ENCODE data around the gene KRT6B.
"Not testable (repeated sequence)": the region's sequence is repeated elsewhere in the genome, so short reads cannot be mapped to it uniquely, and the experiment has no call there.

The KRT6B gene

DNA sequence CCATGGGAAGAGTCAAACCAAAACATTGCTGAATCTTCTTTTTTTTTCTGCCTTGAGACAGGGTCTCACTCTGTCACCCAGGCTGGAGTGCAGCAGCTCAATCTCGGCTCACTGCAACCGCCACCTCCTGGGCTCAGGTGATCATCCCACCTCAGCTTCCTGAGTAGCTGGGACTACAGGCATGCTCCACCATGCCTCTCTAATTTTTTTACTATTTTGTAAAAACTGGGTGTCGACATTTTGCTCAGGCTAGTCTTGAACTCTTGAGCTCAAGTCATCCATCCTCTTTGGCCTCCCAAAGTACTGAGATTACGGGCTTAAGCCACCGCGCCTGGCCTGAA is 16.3 kb downstream of the KRT6B start:
- no peak for DNase-seq

DNA sequence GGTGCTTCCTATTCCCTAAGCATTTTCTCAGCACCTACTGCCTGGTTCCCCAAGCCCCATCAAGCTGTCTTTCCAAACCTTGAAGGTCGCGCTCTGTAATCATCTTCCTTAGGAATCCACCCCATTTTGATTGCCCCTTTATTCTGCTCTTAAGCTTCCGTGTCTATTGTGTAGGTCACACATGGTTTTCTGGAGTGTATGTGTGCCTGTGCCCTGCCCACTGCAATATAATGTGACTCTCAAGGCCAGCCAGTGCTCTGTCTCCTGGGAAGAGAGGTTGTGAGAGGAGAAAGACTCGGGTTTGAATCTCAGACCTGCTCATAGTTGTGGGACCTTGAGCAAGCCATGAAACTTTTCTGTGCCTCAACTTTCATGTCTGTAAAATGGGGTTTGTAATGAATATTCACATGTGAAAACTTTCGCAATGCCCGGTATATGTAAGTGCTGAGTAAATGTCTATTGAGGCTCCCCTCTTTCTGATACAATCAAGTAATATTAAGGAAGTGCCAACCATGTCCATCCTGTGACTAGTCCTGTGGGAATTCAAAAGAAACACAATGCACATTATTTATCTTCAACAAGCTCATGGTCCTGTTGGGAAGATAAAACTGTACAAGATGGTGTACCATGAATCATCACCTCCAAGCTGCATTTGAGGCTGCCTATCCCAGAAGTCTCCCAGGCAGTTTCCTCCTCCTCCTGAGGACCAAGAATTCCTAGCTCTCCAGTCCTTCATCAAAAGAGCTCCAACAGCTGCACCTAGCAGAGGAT is 17.0 kb downstream of the KRT6B start:
- no peak for DNase-seq

DNA sequence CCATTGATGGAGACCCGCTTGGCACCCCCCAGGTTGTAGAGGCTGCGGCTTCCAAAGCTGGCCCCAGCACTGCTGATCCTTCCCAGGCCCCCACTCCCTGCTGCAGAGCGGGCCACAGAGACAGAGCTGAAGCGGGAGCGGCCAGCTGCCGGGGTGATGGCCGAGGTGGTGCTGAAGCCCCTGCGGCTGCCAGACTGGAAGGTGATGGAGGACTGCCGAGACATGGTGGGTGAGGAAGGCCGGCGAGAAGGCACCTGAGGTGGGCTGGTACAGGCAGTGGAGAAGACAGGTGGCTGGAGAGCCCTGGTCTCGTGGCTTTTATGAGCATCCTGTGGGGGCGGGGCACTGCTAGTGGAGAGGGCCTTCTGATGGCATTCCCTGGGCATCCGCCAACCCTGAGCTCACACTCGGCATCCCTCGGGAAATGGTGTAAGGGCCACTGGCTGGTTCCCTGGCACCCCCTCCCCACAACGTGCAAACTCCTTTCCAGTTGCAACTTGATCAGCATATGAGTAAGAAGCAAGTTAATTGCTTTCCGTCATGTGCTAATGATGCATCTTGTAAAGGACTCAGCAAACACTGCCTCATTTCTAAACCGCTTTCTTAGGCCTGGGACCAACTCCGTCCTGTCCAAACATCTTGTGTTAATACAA is 17.7 kb downstream of the KRT6B start, which contains the start of gene KRT75:
KRT75 (minus strand) TSS at position 291 of the 653 bp plus-strand sequence; CDS start at position 224, 67 bp downstream.
- no peak for DNase-seq

DNA sequence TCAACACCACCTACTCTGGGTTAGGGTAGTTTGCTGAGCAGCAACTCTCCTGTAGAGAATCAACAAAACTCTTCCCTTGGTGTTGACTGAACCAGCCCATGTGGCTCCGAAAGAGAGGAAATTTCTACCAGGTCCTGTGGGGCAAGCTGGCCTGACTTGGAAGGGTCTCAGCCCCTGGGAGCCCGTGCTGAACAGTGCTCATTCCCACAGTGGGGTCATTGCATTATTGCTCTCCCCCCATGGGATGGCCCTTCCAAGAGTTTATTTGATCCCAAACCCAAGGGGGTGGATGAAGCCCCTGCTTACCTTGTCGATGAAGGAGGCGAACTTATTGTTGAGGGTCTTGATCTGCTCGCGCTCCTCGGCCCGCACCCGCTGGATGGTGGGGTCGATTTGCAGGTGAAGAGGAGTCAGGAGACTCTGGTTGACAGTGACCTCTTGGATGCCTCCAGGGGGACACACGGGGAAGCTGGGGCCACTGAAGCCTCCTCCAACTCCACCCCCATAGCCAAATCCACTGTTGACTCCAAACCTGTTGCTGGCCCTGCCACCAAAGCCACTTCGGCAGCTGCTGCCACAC is 18.4 kb downstream of the KRT6B start:
- DNase-seq = no peak

DNA sequence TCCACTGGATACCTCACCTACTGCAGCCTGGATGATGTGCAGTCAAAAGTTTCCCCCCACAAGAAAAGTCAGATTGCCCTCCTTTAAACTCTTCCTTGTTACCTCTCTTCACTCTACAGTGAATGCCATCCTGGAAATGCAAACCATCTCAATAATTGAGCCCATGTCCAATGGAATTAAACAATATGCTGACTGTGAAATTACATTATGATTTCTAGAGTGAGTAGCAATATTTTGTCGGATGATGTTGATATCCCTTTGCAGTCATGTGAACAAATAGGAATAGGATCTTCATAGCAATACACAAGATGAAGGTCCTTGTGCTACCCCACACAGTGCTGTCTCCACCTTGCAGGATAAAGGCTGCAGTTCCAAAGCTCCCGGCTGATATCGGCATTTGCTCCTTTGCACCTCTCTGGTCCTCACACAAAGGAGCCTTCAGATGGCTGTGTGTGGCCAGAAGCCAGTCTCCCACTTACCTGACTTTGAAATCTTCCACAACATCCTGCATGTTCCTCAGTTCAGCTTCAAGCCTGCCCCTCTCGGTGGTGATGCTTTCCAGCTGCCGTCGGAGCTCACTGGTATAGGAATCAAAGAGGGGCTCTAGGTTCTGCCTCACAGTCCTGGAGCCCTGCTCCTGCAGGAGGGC is 19.3 kb downstream of the KRT6B start:
- no peak for DNase-seq

DNA sequence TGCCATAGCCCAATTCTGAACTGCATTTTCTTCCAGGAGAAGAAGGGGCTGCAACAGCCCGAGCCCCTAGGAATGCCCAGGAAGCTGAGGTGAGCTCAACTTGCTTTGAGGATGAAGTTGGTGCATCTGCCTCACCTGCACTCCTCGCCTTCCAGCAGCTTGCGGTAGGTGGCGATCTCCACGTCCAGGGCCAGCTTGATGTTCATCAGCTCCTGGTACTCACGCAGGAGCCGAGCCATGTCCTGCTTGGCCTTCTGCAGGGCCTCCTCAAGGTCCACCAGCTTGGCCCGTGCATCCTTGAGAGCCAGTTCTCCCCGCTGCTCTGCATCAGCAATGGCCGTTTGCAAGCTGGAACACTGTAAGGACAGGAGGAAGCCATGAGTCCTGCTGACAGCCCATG is 23.8 kb downstream of the KRT6B start:
- no peak for DNase-seq

DNA sequence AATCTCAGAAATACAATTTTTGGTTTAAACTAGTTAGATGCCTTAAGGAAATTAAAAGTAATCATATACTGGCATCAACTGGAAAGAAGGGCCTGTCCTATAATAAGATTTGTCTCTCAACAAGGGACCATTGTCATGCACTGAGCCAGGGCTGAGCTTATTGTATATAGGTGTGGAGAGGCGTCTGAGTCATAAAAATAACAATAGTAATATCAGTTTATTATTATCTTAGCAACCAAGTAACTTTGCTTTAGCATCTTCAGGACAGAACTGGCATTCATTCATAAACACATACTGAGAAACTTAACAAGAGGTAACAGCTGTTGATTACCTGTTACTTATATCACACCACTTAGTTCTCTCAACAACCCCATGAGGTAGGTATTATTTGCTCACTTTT is 24.9 kb downstream of the KRT6B start:
- no peak for DNase-seq

DNA sequence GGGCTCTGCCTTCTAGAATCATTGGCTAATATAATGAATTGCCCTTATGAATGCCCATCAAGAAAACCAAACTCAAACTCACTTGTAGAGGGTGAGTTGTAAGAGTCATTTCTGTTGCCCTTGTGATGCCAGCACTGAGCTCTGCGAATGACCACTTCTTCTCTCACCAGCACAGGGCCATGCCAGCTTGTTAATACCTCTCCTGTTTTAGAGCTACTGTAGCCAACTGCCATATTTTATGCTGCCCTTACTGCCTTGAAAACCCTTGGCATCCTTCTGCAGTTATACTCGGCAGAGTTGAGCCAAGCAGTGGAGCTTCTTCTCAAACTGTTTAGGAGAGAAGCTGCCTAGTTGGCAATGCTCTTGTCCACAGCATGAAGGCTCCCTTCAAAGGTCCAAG is 25.9 kb downstream of the KRT6B start:
- no peak for DNase-seq

DNA sequence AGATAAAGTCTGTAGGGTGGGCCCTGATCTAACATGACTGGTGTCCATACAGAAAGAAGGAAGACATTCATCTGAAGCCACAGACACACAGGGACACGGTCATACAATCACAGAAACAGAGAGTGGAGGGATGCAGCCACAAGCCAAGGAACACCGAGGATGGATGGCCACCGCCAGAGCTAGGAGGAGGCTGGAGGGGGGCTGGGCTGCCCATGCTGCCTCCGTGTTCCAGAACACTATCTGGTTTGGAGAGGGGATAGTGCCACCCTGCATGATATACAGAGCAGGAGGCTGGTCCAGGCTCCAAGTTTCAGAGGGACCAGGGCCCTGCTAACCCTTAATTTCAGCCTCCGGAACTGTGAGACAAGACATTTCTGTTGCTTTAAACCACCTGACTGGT is 26.5 kb downstream of the KRT6B start:
- DNase-seq = no peak

DNA sequence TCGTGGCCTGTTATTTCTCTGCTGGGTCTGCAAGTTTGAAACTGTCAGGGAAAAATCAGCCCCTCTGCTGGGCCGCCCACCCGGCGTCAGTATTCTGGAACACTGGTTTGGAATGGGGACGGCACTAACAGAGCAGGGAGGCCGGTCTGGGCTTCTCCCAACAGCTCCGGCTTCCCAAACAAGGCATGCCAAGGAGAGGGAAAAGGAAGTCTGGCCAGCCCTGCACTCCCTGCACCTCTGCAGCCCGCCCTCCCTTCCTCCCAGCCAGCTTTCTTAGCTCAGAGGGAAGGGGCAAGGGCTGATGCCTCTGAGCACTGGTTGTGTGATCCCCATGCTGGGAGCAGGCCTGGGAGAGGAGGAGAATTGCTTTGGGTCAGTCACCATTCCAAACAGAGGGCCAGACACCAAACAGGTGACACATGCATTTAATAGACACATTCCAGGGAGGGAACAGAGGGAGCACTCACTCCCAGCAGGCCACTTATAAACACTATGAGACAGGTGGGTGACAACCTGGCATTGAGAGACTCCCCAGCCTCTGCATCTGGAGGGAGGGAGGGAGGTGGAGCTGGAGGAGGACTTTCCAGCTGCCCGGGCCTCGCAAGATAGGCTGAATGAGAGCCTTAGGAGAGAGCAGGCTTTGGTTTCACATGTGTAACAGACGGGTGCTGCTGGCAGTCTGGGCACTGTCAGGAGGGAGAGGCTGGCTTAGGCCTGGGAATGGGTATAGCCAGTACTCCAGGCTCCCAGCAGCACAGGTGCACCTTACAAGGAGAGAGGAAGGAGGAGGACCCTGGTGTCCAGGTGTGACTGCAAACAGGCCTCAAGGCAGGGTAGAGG is 28.1 kb downstream of the KRT6B start:
- DNase-seq = no peak

DNA sequence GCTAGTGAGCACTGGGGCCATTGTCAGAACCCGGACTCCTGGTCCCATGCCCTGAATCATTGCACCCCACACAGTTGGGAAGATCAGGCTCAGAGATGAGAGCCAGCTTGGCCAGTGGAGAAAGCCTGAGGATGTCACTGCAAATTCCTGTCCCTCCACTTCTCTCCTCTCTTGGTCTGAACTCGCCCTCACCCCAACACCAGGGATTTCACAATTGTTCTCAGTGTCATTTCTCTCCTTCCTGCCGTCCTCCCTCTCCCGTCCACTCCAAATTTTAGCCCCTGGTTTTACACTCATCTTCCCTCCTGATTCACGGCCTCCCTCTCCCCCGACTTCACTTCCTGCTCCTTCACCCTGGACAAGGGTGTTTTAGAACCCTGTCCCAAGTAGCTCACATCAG is 28.9 kb downstream of the KRT6B start:
- DNase-seq = no peak

DNA sequence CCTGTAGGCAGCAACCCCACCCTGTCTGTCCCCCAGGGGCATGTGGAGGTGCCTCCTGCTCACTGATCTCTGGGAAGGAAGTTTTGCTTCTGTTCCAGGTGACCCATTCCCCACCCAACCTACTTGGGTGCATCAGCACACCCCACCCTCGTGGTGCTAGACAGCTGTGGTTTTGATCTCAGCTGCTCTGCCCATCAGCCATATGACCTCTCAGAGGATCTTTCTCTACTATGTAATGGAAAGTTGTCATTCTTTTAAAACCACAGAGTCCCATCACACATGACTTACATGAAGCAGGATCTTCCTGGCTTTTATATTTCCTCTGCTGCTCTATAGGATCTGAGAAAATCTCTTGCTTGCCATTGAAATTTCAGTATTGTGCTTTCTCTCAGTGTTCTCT is 32.3 kb downstream of the KRT6B start:
- no peak for DNase-seq

DNA sequence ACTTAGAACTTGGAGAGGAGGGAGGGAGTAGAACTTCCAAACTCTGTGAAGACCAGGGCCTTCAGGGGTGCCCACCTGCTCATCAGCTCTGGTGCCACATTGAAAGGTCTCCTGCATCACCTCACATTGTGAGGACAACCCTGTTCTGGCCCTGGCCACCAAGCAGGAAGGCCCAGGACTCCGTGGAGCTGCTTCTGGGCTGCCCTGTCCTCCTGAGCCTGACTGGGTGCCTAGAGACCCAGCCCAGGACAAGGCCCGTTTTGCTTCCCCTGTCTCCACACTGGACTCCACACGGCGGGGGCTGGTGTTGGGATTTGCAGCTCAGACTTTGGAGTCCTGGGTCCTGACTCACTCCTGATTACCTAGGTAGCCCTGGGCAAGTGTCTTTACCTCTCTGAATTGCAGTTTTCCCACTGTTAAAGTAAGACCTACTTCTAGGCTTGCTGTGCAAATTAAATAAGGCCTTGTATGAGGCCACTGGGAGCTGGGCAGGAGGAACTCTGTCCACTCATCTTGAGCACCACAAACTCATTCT is 33.3 kb downstream of the KRT6B start:
- DNase-seq = no peak

DNA sequence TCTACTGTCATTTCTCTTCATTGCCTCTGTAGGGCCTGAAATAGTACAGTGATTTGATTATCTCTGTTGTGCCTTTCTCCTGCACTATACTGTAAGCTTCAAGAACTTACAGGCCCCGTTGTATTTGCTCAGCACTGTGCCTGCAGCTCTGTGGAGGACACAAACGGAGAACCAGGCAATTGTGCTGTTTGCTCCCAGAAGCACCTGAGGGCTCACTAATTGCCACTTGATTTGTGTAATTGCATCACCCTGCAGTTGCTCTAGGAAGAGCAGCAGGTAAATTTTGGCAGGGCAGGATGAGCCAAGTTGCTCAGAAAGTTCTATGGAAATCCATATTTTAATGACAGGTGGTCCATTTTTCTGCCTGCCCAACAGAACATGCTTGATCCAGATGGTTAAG is 34.2 kb downstream of the KRT6B start:
- DNase-seq = no peak

DNA sequence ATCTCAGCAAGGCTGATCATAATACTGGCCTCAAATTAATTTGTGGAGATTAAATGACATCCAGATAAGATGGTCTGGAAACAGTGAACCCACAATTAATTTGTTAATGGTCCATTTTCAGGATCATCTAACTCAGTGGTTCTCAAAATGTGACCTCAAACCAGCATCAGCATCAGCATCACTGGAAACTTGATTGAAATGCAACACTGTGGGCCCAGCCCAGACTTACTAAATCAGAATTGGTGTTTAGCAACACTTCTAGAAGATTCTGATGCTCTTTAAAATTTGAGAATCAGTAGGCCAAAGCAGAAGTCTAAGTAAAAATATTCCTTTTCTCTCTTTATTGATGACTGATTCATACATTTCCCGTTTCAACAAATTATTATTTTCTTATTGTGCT is 35.2 kb downstream of the KRT6B start:
- no peak for DNase-seq

DNA sequence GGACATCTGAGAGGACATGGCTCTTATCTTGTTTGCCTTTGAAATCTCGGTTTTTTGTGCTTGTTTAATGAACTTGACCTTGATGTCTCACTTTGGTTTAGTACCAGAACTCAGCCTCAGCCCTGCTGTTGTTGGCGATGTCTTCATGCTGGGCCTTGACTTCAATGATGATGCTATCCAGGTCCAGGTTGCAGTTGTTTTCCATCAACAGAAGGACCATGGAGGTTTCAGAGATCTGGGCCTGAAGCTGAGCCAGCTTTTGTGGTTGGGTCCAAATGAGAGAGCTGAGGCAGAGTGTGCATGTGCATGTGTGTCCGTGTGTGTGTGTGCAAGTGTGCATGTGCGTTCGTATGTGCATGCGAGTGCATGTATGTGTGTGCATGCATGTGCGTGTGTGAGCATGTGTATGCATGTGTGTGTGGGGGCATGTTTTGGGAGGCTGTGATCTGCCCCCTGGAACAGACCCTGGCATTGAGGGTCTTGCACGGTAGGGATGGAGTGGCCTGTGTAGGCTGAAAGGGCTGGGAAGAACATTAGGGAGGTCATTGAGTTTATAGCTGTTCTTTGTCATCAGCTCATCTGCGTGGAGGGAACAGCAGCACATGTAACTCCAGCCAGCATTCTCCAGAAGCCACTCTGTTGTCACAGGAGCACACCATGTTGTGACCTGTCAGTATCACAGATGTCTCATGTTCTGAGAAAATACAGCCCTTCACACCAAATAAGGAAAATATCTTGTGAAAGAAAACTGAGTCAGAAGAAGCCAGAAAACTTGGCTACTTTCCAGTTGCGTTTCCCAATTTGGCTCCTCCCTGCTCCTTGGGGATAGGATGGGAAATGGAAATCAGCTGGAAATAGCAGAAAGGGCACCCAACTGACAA is 35.8 kb downstream of the KRT6B start:
- no peak for DNase-seq

DNA sequence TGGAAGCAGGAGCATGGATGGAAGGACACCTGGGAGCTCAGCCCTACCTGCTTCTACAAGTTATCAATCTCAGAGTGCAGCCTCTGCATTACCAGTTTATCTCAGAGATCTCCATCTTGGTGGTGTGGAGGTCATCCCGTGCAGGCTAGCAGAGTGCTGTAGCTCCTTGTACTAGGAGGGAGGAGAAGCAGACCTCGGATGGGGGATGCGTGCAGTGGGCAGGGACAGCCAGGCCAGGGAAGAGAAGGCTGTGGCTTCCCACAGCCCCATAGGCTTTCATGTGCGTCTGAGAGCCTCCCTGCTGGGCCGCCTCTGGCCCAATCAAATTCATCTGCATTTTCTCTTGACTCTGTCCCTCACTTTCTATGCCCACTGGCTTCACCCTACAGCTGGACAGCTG is 37.0 kb downstream of the KRT6B start:
- no peak for DNase-seq

DNA sequence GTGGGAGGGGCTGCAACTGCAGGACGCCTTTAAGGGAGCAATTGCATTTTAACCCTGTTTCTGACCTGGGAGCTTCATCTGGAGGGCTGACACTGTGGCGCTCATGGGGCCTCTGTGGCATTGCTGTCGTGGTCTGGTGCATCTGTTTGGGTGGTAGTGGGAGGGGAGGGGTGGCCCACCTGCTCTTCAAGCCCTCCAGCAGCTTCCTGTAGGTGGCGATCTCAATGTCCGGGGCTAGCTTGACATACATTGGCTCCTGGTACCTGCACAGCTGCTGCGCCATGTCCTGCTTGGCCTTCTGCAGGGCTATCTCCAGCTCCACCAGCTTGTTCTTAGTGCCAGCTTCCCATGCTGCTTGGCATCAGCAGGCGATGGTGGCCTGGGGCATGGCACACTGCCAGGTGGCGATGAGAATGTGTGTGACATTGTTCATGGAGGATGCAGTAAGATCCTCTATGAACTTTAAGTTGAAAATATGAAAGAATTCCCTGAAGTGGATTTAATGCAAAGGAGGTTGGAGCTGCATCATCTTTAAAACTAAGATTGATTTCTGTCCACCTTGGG is 38.1 kb downstream of the KRT6B start:
- no peak for DNase-seq

DNA sequence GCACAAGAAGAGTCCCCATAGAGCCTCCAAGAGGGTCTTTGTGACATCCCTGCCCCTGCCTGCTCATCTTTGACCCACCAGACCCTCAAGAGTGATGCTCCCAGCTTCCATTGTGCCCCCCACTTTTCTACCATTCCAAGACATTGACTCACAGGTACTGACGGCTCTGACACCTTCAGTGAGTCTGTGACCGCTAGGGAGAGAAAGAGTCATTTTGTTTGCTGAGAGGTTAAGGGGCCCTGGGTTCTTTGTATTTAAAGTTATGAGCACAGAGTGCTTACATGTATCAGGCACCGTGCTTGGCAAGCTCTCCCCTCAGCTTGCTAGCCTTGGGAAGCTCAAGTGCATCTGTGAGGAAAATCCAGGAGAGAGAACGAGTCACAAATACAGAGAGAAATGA is 38.7 kb downstream of the KRT6B start:
- no peak for DNase-seq

DNA sequence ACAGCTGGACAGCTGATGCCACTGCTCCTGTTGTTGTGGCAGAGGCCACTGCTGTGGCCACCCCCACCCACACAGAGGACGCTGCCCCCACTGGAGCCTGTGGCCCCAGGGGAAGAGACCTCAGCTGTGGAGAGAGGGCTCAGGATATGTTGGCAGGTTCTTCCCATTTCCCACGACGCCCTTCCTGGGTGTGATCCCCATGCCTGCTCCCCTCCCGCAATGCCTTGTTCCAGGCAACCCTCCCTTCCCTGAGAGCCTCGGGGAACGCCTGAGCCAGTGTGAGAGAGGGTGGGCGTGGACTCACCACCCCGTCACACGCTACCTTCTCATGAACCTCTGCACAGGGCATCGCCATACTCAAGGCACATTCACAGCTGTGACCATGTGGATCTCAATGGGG is 40.1 kb downstream of the KRT6B start:
- no peak for DNase-seq

DNA sequence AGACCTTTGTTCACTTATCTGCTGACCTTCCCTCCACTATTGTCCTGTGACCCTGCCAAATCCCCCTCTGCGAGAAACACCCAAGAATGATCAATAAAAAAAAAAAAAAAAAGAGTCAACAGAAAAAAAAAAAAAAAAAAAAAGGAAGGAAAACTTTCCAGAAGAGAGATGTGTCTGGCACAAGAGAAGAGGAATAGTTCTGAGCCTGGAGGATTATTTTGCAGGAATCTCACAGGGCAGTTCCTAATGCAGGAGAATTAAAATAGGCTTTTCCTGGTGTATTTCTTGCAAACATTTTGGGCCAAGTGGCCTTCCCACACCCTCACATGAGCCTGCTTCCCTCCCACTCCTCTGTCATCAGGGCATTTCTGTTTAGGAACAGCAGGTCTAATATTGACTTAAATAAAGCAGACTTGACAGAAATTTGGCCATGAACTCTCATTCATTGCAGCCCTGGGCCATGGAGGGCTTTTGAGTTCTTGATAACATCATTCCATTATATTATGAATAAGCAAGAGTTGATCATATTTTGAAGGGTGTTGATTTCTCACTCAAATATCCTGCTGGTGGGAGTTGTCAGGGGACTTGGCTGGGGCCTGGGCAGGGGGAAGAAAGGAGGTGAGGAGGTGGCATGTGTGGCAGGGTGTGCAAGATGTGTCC is 41.2 kb downstream of the KRT6B start:
- not testable (repeated sequence) for DNase-seq

Measured in cortex of kidney (tissue), 1 donor.